GM18868 (cell line): ENCODE measurements around the gene GRIK1.

Experiments used
- ATAC-seq: cut with Tn5 transposase; IDR thresholded peaks from one replicate; pipeline ENCODE4 v1.9.1; 2021; ENCODE audit warnings: mild to moderate bottlenecking, moderate library complexity; ENCODE audit not compliant: unreplicated experiment

Gene GRIK1

GRCh38 chr21:29676395-29676794, 263.4 kb downstream of the GRIK1 start:
- no peak for ATAC-seq

- ATAC-seq: no peak
These were observed 264.3 kb downstream of the GRIK1 start for GRCh38 chr21:29675451-29675850.

- no peak for ATAC-seq
These were observed 265.5 kb downstream of the GRIK1 start for GRCh38 chr21:29674343-29674742.

- no peak for ATAC-seq
These were observed 266.6 kb downstream of the GRIK1 start for GRCh38 chr21:29673096-29673610.

GRCh38 chr21:29671728-29672127, 268.1 kb downstream of the GRIK1 start:
- peak; percentile 29 for ATAC-seq

- ATAC-seq: no peak
These were observed 269.6 kb downstream of the GRIK1 start for GRCh38 chr21:29670228-29670627.

GRCh38 chr21:29669416-29669815, 270.4 kb downstream of the GRIK1 start:
- peak; percentile 73 for ATAC-seq

- no peak for ATAC-seq
These were observed 272.1 kb downstream of the GRIK1 start for GRCh38 chr21:29667651-29668050.

- no peak for ATAC-seq
These were observed 275.2 kb downstream of the GRIK1 start for GRCh38 chr21:29664615-29665014.

GRCh38 chr21:29661672-29662442, 277.9 kb downstream of the GRIK1 start:
- ATAC-seq: no peak

GRCh38 chr21:29660047-29660720, 279.6 kb downstream of the GRIK1 start:
- ATAC-seq: no peak

- ATAC-seq: no peak
These were observed 280.9 kb downstream of the GRIK1 start for GRCh38 chr21:29658934-29659203.

- ATAC-seq: no peak
These were observed 281.4 kb downstream of the GRIK1 start for GRCh38 chr21:29658177-29658933.

- ATAC-seq: no peak
These were observed 282.4 kb downstream of the GRIK1 start for GRCh38 chr21:29657240-29657989.

GRCh38 chr21:29656504-29657239, 283.1 kb downstream of the GRIK1 start:
- peak; percentile 61 for ATAC-seq

- ATAC-seq: no peak
These were observed 284.2 kb downstream of the GRIK1 start for GRCh38 chr21:29655577-29655976.

GRCh38 chr21:29654855-29655254, 284.9 kb downstream of the GRIK1 start:
- ATAC-seq: no peak

- ATAC-seq: no peak
These were observed 285.6 kb downstream of the GRIK1 start for GRCh38 chr21:29654203-29654602.

GRCh38 chr21:29650523-29651022, 289.2 kb downstream of the GRIK1 start:
- ATAC-seq: no peak

GRCh38 chr21:29649406-29649814, 290.4 kb downstream of the GRIK1 start:
- ATAC-seq: no peak
